ENCODE measurements around the gene TP53RK.

The TP53RK gene

DNA sequence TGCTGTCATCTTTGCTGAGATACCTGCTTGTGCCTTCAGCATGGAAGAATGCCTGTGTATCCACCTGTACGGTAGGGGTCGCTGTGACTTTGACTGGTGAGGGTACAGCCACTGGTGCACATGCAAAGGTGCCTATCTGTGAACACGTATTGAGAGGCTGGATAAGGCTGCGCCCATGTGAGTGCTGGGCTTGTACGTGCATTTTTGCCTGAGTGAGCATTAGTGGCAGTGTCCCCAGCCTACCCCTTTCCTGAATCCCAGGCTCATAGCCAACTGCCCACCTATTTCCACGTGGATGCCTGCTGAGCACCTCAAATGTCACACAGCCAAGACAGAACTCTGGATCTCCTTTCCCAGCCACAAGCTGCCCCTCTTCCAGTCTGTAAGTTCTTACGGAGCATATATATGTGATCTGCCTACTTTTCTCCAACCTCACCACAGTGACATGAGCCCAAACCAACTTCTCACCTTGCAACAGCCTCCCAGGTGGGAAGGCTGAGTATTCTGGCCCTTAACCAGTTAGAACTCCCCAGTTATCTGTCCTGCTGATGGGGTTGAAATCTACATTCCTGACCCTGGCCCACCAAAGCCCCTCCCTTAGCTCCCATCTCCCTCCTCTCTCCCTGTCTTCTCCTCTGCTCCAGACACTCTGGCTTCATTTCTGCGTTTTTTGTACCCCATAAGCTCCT lies 19.1 kb upstream of the TP53RK start:
- no peak for DNase-seq (ENCODE audit: low read depth in 3 of 3)

- DNase-seq (ENCODE audit: low read depth in 3 of 3), result no peak
These were observed 17.0 kb upstream of the TP53RK start for GRCh38 chr20:46706242-46706641.

GRCh38 chr20:46705378-46705729 lies 16.1 kb upstream of the TP53RK start:
- no peak for DNase-seq (ENCODE audit: low read depth in 3 of 3)

GRCh38 chr20:46704714-46705377 lies 15.6 kb upstream of the TP53RK start:
- DNase-seq (ENCODE audit: low read depth in 3 of 3), result no peak

DNA sequence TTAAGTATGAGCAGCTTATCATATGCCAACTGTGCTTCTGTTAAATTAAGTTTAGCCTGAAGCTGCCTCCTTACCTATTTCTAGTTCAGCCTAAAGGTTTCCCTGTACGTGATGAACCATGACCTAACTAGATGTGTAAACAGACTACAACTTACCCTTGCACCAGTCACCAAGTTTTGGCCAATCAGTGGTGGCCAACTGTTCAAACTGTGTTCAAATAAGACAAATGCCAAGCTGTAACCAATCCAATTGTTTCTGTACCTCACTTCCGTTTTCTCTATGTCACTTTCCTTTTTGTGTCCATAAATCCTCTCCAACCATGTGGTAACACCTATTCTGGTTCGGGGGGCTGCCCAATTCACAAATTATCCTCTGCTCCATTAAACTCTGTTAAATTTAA lies 14.2 kb upstream of the TP53RK start:
- DNase-seq (ENCODE audit: low read depth in 3 of 3), result no peak

DNA sequence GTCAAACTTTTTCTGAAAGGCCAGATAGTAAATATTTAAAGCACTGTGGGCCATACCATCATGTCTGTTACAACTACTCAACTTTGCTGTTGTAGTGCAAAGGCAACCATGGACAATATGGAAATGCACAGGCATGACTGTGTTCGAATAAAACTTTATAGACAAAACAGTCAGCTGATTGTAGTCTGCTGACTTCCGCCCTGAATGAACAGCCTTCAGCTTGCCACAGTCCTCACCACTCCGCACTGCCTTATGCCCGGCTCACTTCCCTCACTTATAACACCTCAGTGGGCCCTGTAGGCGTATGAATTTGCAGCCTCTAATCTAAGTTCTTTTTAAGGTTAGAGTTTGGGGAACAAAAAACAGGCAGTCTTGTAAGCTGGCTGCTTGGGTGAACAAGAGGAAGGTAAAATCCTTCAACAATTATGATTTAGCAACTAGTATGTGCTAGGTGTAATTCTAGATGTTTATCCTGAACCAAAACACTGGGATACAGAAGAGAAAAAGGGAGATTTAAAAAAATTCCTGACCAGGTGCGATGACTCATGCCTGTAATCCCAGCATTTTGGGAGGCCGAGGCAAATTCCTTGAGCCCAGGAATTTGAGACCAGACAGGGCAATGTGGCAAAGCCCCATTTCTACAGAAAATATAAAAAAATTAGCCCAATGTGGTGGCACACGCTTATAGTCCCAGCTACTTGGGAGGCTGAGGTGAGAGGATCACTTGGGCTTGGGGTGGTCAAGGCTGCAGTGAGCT lies 13.4 kb upstream of the TP53RK start:
- DNase-seq (ENCODE audit: low read depth in 3 of 3), result no peak

DNA sequence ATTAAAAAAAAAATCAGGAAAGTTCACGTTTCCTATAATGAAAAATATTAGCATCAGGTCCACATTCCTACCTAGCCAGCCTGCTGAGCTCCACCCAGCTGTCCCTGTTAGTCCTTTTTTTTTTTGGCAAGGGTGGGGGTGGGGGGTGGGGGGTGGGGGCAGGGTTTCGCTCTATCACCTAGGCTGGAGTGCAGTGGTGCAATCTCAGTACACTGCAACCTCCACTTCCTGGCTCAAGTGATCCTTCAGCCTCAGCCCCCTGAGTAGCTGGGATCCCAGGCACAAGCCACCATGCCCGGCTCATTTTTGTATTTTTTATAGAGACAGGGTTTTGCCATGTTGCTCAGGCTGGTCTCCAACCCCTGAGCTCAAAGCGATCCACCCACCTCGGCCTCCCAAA lies 12.7 kb upstream of the TP53RK start:
- DNase-seq (ENCODE audit: low read depth in 3 of 3), result no peak

DNA sequence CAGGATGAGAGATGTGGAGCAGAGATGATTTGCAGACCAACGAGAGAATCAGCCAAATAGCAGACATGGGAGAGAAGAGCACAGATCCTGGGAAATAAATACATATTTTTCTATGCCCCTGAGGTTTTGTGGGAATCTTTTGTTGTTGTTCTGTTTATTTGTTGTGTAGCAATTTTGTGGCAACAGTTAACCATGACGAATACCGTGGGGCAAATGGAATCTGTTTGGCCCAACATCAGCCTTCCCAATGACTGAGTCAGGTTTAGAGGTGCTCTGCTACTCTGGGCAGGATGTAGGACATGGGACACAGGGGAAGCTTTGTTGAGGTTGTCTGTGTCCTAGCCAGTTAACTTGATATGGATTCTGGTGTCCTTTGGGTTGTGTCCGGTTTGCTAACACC lies 12.3 kb upstream of the TP53RK start:
- no peak for DNase-seq (ENCODE audit: low read depth in 3 of 3)

DNA sequence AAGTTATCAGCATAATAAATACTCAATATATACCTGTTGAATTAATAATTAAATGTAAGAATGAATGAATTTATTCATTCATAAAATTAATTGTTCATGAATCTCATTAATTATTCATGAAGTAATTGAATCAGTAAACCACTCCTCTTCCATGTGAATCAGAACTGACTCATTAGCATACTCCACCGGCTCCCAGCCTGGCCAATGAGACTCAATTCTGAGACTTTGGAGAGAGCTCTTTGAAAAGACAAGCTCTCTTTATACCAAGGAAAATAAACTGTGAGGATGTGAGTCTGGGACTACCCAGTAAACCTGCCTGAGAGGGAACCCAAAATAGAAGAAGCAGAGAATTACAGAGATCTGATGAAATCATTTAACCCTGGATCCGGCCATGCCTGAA lies 11.8 kb upstream of the TP53RK start:
- no peak for DNase-seq (ENCODE audit: low read depth in 3 of 3)

DNA sequence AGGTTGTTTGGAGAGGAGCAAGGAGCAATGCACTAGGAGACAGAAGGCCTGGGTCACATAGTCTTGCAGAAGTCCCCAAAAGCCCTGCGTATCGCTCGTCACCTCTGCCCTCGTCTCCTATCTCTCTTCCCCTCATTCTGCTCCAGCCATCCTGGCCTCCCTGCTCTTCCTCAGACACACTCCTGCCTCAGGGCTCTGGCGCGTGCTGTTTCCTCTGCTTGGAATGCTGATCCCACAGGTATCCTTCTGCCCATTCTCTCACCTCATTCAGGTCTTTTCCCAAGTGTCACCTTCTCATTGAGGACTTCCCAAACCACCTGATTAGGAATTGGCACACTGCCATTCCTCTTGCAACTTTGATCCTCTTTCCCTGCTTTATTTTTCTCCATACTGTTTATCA lies 11.2 kb upstream of the TP53RK start:
- no peak for DNase-seq (ENCODE audit: low read depth in 3 of 3)

DNA sequence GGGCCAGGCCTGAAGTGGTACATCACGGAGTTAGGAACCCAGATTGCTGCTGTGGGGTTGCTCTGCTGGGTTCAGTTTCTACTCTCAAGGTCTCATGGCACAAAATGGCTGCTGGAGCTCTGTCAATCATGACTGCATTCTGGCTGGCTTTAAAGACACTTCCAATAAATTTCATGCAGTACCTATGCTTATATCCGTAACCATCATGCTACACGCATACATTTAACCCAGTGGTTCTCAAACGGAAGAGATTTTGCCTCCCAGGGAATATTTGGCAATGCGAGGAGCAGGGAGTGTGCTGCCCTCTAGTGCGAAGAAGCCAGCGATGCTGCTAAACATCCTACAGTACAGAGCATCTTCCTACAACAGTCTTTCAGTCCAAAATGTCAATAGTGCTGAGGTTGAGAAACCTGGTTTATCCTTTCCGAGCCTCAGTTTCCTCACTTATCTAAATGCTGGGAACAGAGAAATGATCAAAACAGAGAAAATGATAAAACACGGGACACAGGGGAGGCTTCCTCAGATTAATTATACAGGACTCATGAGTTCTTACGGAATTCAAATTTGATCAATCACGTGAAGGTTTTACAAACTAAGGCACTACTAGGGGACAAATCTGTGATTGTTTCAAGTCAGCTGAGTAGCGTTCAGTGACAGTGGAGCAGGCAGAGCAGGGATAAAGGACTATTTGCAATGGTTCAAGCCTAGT lies 10.6 kb upstream of the TP53RK start:
- no peak for DNase-seq (ENCODE audit: low read depth in 3 of 3)

- DNase-seq (ENCODE audit: low read depth in 3 of 3), result no peak
These were observed 9.5 kb upstream of the TP53RK start for GRCh38 chr20:46698788-46699187.

GRCh38 chr20:46696791-46697279 lies 7.6 kb upstream of the TP53RK start:
- no peak for DNase-seq (ENCODE audit: low read depth in 3 of 3)

DNA sequence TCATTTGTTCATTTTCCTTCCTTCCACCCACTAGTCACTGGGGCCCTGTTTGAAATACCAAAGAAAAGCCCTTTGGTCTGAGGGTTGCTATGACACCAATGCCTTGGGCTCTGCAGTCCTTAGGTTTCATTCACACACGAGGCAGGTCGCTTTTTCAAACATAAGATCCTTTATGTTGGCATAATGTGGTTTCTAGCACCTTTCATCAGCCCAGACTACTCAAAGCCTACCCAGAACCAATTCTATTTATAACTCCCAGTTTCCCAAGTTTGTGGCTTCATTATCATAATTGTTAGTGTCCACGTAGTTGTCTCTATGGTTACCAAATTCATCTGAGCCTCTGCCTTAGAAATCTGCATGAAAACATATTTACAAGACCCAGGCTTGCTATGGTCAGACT lies 6.6 kb upstream of the TP53RK start:
- DNase-seq (ENCODE audit: low read depth in 3 of 3), result no peak

- no peak for DNase-seq (ENCODE audit: low read depth in 3 of 3)
These were observed 5.2 kb upstream of the TP53RK start for GRCh38 chr20:46694484-46694883.

DNA sequence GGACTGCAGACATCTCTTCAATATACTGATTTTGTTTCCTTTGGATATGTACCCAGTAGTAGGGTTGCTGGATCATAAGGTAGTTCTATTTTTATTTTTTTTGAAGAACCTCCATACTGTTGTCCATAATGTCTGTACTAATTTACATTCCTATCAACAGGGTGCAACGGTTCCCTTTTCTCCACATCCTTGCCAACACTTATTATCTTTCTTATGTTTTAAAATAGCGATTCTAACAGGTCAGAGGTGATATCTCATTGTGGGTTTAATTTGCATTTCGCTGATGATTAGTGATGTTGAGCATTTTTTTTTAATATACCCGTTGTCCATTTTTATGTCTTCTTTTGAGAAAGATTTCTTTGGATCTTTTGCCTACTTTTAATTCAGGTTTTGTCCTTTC lies 2.0 kb upstream of the TP53RK start:
- DNase-seq (ENCODE audit: low read depth in 3 of 3), result no peak

DNA sequence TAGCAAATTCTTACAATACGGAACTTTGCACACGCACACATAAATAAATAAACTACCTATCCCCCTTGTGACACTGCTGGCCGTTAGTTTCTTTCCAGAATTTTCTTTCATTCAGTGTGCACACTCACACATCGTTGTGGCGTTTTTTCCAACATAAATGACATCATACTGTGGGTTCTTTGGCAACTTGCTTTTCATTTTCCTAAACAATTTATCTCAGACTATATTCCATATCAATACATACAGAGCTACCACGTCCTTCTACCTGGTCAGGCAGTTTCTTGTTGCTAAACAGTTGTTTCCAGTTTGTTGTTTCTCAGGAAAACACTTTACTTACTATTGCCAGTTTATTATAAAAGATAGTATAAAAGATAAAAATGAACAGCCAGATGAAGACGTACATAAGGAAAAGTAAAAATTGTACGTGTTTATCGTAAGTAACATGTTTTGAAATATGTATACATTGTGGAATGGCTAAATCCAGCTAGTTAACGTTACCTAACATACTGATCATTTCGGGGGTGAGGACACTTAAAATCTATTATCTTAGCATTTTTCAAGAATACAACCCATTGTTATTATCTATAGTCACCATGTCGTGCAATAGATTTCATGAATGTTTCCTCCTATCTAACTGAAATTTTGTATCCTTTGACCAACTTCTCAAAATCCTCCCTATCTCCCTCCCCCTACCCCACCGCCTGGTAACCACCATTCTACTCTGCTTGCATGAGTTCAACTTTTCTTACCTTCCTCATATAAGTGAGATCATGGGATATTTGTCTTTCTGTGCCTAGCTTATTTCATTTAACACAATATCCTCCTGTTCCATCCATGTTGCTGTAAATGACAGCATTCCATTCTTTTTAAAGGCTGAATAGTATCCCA lies 1.2 kb upstream of the TP53RK start:
- no peak for DNase-seq (ENCODE audit: low read depth in 3 of 3)

- DNase-seq (ENCODE audit: low read depth in 3 of 3), result no peak
These were observed 476 bp upstream of the TP53RK start for GRCh38 chr20:46689754-46690085.

DNA sequence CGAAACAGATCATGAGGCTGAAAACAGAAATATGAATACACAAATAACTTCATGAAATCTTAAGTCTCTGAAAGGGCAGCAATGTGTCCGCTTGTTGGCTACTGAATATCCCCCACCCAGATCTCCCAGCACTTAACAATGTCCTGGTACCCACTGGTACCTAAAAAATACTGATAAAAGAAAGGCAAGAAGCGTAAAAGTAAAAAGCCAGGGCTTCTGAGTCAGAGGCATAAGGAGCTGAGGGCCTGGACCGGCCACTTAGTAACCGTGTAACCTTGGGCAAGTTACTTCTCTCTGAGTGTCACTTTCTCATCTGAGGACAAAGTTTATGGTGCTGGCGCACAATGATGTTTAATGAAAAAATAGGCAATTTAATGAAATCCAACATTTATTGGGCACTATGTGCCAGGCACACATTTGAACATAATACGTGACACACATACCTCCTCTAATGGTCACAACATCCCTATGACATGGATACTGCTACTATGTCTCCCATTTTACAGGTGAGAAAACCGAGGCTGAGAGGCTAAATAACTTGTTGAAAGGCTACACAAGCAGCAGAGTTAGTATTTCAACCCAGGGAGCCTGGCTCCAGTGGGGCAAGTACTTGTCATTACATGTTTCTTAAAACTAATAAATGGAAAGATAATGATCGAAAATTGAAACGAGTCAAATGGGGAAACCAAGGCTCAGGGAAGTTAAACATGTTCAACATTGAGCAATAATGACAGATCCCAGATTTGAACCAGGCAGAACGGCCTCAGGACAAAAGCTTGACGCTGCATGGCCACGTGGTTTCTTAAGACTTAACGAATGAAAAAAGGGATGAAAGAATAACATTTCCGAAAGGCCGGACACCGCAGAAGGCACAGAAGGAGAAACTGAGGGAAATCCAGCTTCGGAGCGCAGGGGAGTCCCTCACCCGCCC lies 828 bp downstream of the TP53RK start:
- no peak for DNase-seq (ENCODE audit: low read depth in 3 of 3)

Data from stimulated activated CD4-positive, alpha-beta T cell treated with anti-CD3 and anti-CD28 coated beads, TNF-alpha, amount 100 ng/mL, for 24 hours (primary cell).